SH-SY5Y (cell line): ENCODE results near the gene RBP7.

Experiments
- GATA2 ChIP-seq: IDR thresholded peaks from 2 replicates; pipeline ENCODE4 v1.6.1; 2011; ENCODE audit warnings: mild to moderate bottlenecking, low read depth, low read length
- GATA3 ChIP-seq: IDR thresholded peaks from 2 replicates; pipeline ENCODE4 v1.6.1; 2011; ENCODE audit warnings: low read depth, mild to moderate bottlenecking, low read length, moderate library complexity

- no peak for TF ChIP-seq GATA2
- TF ChIP-seq GATA3: no peak
Measured at GRCh38 chr1:10065344-10065685, 68.3 kb downstream of the RBP7 start.
